ENCODE data around the gene SIGLEC1. TPM values are rescaled to one million over a fixed set of nuclear protein-coding genes. Genes with fewer than 3 reads are reported as not detected.

SIGLEC1 gene
- total and polyA plus RNA-seq, 2 of the 4 experiments (the other 2 are of a cell fraction) = not detected

- in situ Hi-C loops (cut with MboI; ENCODE audit: low sequenced_read_pairs) (no loop called here), intact Hi-C loops (cut with micrococcal nuclease) (loop anchor here (10.0 kb wide), 1 partner anchor 410 kb away; no protein-coding TSS in a partner anchor), dilution Hi-C loops (cut with HindIII; ENCODE audit: low sequenced_read_pairs, unreplicated experiment) (no loop called here)
- Histone ChIP-seq H3K4ac (ENCODE audit: low read depth, low read length) (no peak overlapping the region), H2BK5ac (ENCODE audit: low read depth, low read length, poor library complexity, severe bottlenecking) (no peak overlapping the region), H3K18ac (ENCODE audit: low read depth, low read length) (no peak overlapping the region), H3K23ac (ENCODE audit: low read depth, low read length) (no peak overlapping the region), H3K9ac (ENCODE audit: low read depth, low read length) (no peak overlapping the region), H2BK20ac (ENCODE audit: low read depth, low read length) (no peak overlapping the region), H3K56ac (ENCODE audit: extremely low read depth, insufficient read depth, low read length) (no peak overlapping the region), H3K4me1 (ENCODE audit: control insufficient read depth, insufficient read depth, low read length) (peaks cover 5% of the 10 kb centered on the region; the same call in 1 of the 2 replicates), H2AK9ac (replicated peaks; ENCODE audit: low read depth, low read length, poor library complexity) (no peak overlapping the region), H2BK15ac (ENCODE audit: low read depth, low read length) (no peak overlapping the region), H4K91ac (ENCODE audit: insufficient read depth, low read depth, low read length) (no peak overlapping the region), H2AK5ac (ENCODE audit: low read depth, low read length) (no peak overlapping the region), H3K9me1 (ENCODE audit: insufficient read depth, low read length) (no peaks in the 10 kb centered on the region), H4K20me1 (ENCODE audit: insufficient read depth, low read length) (no peaks in the 10 kb centered on the region), H3K14ac (replicated peaks; ENCODE audit: low read depth, low read length) (no peak overlapping the region), H2AFZ (replicated peaks; ENCODE audit: low read length, poor library complexity) (no peak overlapping the region), H3K27ac (ENCODE audit: insufficient read depth, low read length) (no peak overlapping the region), H4K5ac (ENCODE audit: low read depth, low read length) (no peak overlapping the region), H3K27me3 (ENCODE audit: control insufficient read depth, insufficient read depth, low read length) (peaks cover 56% of the 10 kb centered on the region), H3K4me3 (ENCODE audit: insufficient read depth, low read depth, low read length) (no peak overlapping the region), H3K4me2 (ENCODE audit: low read depth, low read length) (no peak overlapping the region), H3K79me1 (ENCODE audit: low read depth in 1 of 2, low read length in 2 of 2) (no peaks in the 10 kb centered on the region), H4K8ac (ENCODE audit: low read depth in 2 of 2, low read length in 2 of 2) (no peak overlapping the region), H3K9me3 (ENCODE audit: control insufficient read depth, insufficient read depth, low read length) (no peaks in the 10 kb centered on the region), H3K36me3 (ENCODE audit: control insufficient read depth, insufficient read depth, low read length) (no peaks in the 10 kb centered on the region), H2BK120ac (ENCODE audit: low read depth, low read length) (no peak overlapping the region)
- CTCF ChIA-PET = no interaction called here
- DNase-seq (no peak), ATAC-seq (ENCODE audit: low read depth) (no peak)
- TF ChIP-seq CTCF (conservative IDR thresholded peaks at IDR 0.05; ENCODE audit: low read depth, low read length) (no peak), ELK1 (IDR thresholded peaks at IDR 0.05; ENCODE audit: borderline replicate concordance, low read depth, low read length) (no peak), RFX5 (IDR thresholded peaks at IDR 0.05; ENCODE audit: low read depth, low read length) (no peak)
- WGBS, 2 experiments (ENCODE audit: extremely low coverage in 2 of 2, insufficient read length in 1 of 2) = no CpG with 5 or more reads among the region's 10 CpGs
- BruUV-seq (replicated peaks) = no TSS peak
- POLR2A ChIA-PET (ENCODE audit: unreplicated experiment) = no interaction called here
Observed at GRCh38 chr20:3674447-3674846, 38.0 kb downstream of the SIGLEC1 start.

Data from IMR-90 (cell line).